ENCODE data around the gene CYGB.

DNA sequence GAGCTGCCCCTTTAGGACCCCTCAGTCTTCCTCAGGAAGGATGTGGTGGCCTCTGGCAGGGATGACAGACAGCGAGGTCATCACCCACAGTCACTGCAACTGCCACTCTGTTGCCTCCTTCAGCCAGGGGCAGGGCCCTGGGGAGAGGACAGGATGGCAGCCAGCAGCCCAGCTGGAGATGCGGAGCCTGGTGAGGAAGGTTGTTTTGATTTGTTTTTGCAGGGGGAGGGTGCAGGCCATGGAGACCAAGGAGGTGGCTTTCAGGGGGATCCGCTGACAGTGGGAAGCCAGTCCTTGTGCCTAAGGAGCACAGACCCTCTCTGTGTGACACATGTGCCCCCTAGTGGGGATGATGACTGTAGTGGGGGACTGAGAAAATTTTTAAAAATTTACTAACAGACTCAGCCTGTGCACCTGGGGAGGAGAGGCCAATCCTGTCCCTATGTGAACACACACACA is 9.7 kb upstream of the CYGB start:
- TF ChIP-seq POLR2A (IDR thresholded peaks at IDR 0.05) (no peak), POLR2AphosphoS5 (IDR thresholded peaks at IDR 0.05; ENCODE audit: insufficient read depth in 1 of 2, low read depth in 1 of 2) (peak in 1 of 2 donors; percentile 13)
- TF ChIP-seq, protein P1, sequence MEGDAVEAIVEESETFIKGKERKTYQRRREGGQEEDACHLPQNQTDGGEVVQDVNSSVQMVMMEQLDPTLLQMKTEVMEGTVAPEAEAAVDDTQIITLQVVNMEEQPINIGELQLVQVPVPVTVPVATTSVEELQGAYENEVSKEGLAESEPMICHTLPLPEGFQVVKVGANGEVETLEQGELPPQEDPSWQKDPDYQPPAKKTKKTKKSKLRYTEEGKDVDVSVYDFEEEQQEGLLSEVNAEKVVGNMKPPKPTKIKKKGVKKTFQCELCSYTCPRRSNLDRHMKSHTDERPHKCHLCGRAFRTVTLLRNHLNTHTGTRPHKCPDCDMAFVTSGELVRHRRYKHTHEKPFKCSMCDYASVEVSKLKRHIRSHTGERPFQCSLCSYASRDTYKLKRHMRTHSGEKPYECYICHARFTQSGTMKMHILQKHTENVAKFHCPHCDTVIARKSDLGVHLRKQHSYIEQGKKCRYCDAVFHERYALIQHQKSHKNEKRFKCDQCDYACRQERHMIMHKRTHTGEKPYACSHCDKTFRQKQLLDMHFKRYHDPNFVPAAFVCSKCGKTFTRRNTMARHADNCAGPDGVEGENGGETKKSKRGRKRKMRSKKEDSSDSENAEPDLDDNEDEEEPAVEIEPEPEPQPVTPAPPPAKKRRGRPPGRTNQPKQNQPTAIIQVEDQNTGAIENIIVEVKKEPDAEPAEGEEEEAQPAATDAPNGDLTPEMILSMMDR (IDR thresholded peaks at IDR 0.05): peak; percentile 55 to 78 (median 76)

Measured in vagina (tissue), 2 donors.